ENCODE data around the gene SYTL3. TPM values are rescaled to one million over a fixed set of nuclear protein-coding genes. Genes with fewer than 3 reads are reported as not detected.
"Not testable (repeated sequence)": the region's sequence is repeated elsewhere in the genome, so short reads cannot be mapped to it uniquely, and the experiment has no call there.

Gene SYTL3
- total RNA-seq, 2 experiments from 2014 or later: 181 to 186 TPM

GRCh38 chr6:158686311-158686710, 36.5 kb downstream of the SYTL3 start:
- H3K4me1 Mint-ChIP-seq (ENCODE audit: low read depth): peaks cover 62% of the 10 kb centered on the region
- no peaks in the 10 kb centered on the region for H3K9me3 Mint-ChIP-seq
- POLR2A ChIA-PET: interaction anchor here (0.7 to 1.6 kb wide), 2 partner anchors 33 to 37 kb away, joined by 3 to 9 read pairs; partner anchors contain the start of gene SYTL3
- peaks cover 53% of the 10 kb centered on the region for H3K36me3 Mint-ChIP-seq
- intact Hi-C loops (cut with micrococcal nuclease): loop anchor here (2.0 kb wide), 1 partner anchor 34 kb away; no protein-coding TSS in a partner anchor
- CTCF ChIA-PET: interaction anchor here (0.9 kb wide), 1 partner anchor 465 kb away, joined by 5 read pairs; no protein-coding TSS in a partner anchor
- peak overlapping the region; percentile 40 for H3K27ac Mint-ChIP-seq
- DNase-seq: no peak
- H3K4me3 Mint-ChIP-seq: no peak overlapping the region
- no peaks in the 10 kb centered on the region for H3K27me3 Mint-ChIP-seq

- Mint-ChIP-seq H3K4me1 (ENCODE audit: low read depth) (peaks cover 64% of the 10 kb centered on the region), H3K27ac (peak overlapping the region; percentile 47), H3K9me3 (no peaks in the 10 kb centered on the region), H3K27me3 (no peaks in the 10 kb centered on the region), H3K4me3 (no peak overlapping the region), H3K36me3 (peaks cover 49% of the 10 kb centered on the region)
- intact Hi-C loops (cut with micrococcal nuclease): loop anchor here (2.0 kb wide), 1 partner anchor 34 kb away; no protein-coding TSS in a partner anchor
- POLR2A ChIA-PET: interaction anchor here (0.7 to 1.6 kb wide), 2 partner anchors 34 to 38 kb away, joined by 3 to 9 read pairs; partner anchors contain the start of gene SYTL3
- CTCF ChIA-PET: interaction anchor here (0.9 to 1.3 kb wide), 3 partner anchors 27 to 466 kb away, joined by 3 to 5 read pairs (median 3); no protein-coding TSS in a partner anchor
- peak; percentile 38 for DNase-seq
Observed at GRCh38 chr6:158686791-158687381, 37.0 kb downstream of the SYTL3 start.

GRCh38 chr6:158687506-158687905, 37.7 kb downstream of the SYTL3 start:
- Mint-ChIP-seq H3K27me3 (no peaks in the 10 kb centered on the region), H3K36me3 (peaks cover 47% of the 10 kb centered on the region), H3K4me1 (ENCODE audit: low read depth) (peaks cover 64% of the 10 kb centered on the region), H3K27ac (peak overlapping the region; percentile 47), H3K9me3 (no peaks in the 10 kb centered on the region), H3K4me3 (no peak overlapping the region)
- POLR2A ChIA-PET: interaction anchor here (1.6 kb wide), 1 partner anchor 39 kb away, joined by 9 read pairs; the partner anchor contains the start of gene SYTL3
- no peak for DNase-seq
- intact Hi-C loops (cut with micrococcal nuclease): loop anchor here (2.0 kb wide), 1 partner anchor 35 kb away; no protein-coding TSS in a partner anchor
- CTCF ChIA-PET: interaction anchor here (0.9 to 1.3 kb wide), 3 partner anchors 28 to 466 kb away, joined by 3 to 5 read pairs (median 3); no protein-coding TSS in a partner anchor

- intact Hi-C loops (cut with micrococcal nuclease): no loop called here
- CTCF ChIA-PET: interaction anchor here (0.7 to 1.3 kb wide), 2 partner anchors 8 to 468 kb away, joined by 3 to 5 read pairs; no protein-coding TSS in a partner anchor
- H3K4me1 Mint-ChIP-seq (ENCODE audit: low read depth): peaks cover 58% of the 10 kb centered on the region
Observed at GRCh38 chr6:158688860-158689259, 39.0 kb downstream of the SYTL3 start.

GRCh38 chr6:158694913-158695312, 45.1 kb downstream of the SYTL3 start:
- POLR2A ChIA-PET: no interaction called here
- peaks cover 30% of the 10 kb centered on the region for H3K36me3 Mint-ChIP-seq
- H3K9me3 Mint-ChIP-seq: no peaks in the 10 kb centered on the region

More at GRCh38 chr6:158688860-158689259, 39.0 kb downstream of the SYTL3 start:
- Mint-ChIP-seq H3K36me3 (peaks cover 40% of the 10 kb centered on the region), H3K27ac (no peak overlapping the region), H3K4me3 (no peak overlapping the region), H3K9me3 (no peaks in the 10 kb centered on the region), H3K27me3 (no peaks in the 10 kb centered on the region)
- POLR2A ChIA-PET: interaction anchor here (1.2 kb wide), 1 partner anchor 8 kb away, joined by 3 read pairs; no protein-coding TSS in a partner anchor
- no peak for DNase-seq

GRCh38 chr6:158697811-158698210, 48.0 kb downstream of the SYTL3 start:
- POLR2A ChIA-PET: interaction anchor here (0.8 kb wide), 1 partner anchor 9 kb away, joined by 3 read pairs; no protein-coding TSS in a partner anchor
- peaks cover 31% of the 10 kb centered on the region for H3K36me3 Mint-ChIP-seq
- H3K4me3 Mint-ChIP-seq: no peak overlapping the region
- CTCF ChIA-PET: interaction anchor here (1.1 kb wide), 1 partner anchor 37 kb away, joined by 3 read pairs; no protein-coding TSS in a partner anchor
- no peak for DNase-seq
- H3K27me3 Mint-ChIP-seq: no peaks in the 10 kb centered on the region
- peaks cover 13% of the 10 kb centered on the region for H3K4me1 Mint-ChIP-seq (ENCODE audit: low read depth)
- intact Hi-C loops (cut with micrococcal nuclease): no loop called here
- H3K27ac Mint-ChIP-seq: no peak overlapping the region
- no peaks in the 10 kb centered on the region for H3K9me3 Mint-ChIP-seq

More at GRCh38 chr6:158694913-158695312, 45.1 kb downstream of the SYTL3 start:
- CTCF ChIA-PET: no interaction called here
- H3K27ac Mint-ChIP-seq: no peak overlapping the region
- no peak for DNase-seq
- peaks cover 23% of the 10 kb centered on the region for H3K4me1 Mint-ChIP-seq (ENCODE audit: low read depth)
- no peaks in the 10 kb centered on the region for H3K27me3 Mint-ChIP-seq
- H3K4me3 Mint-ChIP-seq: no peak overlapping the region
- intact Hi-C loops (cut with micrococcal nuclease): no loop called here

GRCh38 chr6:158698931-158699330, 49.1 kb downstream of the SYTL3 start:
- peaks cover 18% of the 10 kb centered on the region for H3K4me1 Mint-ChIP-seq (ENCODE audit: low read depth)
- H3K9me3 Mint-ChIP-seq: no peaks in the 10 kb centered on the region
- peaks cover 27% of the 10 kb centered on the region for H3K36me3 Mint-ChIP-seq
- ChIA-PET CTCF (no interaction called here), POLR2A (no interaction called here)
- H3K4me3 Mint-ChIP-seq: no peak overlapping the region
- H3K27me3 Mint-ChIP-seq: no peaks in the 10 kb centered on the region
- DNase-seq: peak; percentile 48
- peak overlapping the region; percentile 49 for H3K27ac Mint-ChIP-seq
- intact Hi-C loops (cut with micrococcal nuclease): no loop called here

- intact Hi-C loops (cut with micrococcal nuclease); H3K9me3 Mint-ChIP-seq; H3K4me3 Mint-ChIP-seq; H3K27me3 Mint-ChIP-seq; DNase-seq; H3K27ac Mint-ChIP-seq: not testable (repeated sequence)
- ChIA-PET CTCF (interaction anchor here (0.5 to 4.7 kb wide), 4 partner anchors 10 to 553 kb away, joined by 3 to 27 read pairs (median 4); no protein-coding TSS in a partner anchor), POLR2A (interaction anchor here (0.6 kb wide), 3 partner anchors 53 to 429 kb away, joined by 3 read pairs; no protein-coding TSS in a partner anchor)
- Mint-ChIP-seq H3K36me3 (peaks cover 14% of the 10 kb centered on the region), H3K4me1 (ENCODE audit: low read depth) (peaks cover 24% of the 10 kb centered on the region)
Observed at GRCh38 chr6:158701268-158701667, 51.4 kb downstream of the SYTL3 start.

GRCh38 chr6:158703111-158703836, 53.4 kb downstream of the SYTL3 start:
- DNase-seq: no peak
- no peaks in the 10 kb centered on the region for H3K27me3 Mint-ChIP-seq
- intact Hi-C loops (cut with micrococcal nuclease): no loop called here
- H3K9me3 Mint-ChIP-seq: no peaks in the 10 kb centered on the region
- no peak overlapping the region for H3K4me3 Mint-ChIP-seq
- CTCF ChIA-PET: interaction anchor here (0.5 to 4.7 kb wide), 12 partner anchors 12 to 270 kb away, joined by 3 to 27 read pairs (median 3); no protein-coding TSS in a partner anchor
- POLR2A ChIA-PET: no interaction called here
- peaks cover 17% of the 10 kb centered on the region for H3K36me3 Mint-ChIP-seq
- H3K27ac Mint-ChIP-seq: no peak overlapping the region
- H3K4me1 Mint-ChIP-seq (ENCODE audit: low read depth): peaks cover 19% of the 10 kb centered on the region

GRCh38 chr6:158703837-158704822, 54.3 kb downstream of the SYTL3 start:
- peaks cover 12% of the 10 kb centered on the region for H3K4me1 Mint-ChIP-seq (ENCODE audit: low read depth)
- DNase-seq: peak; percentile 84
- H3K4me3 Mint-ChIP-seq: peak overlapping the region; percentile 57
- ChIA-PET POLR2A (no interaction called here), CTCF (interaction anchor here (0.5 to 4.7 kb wide), 13 partner anchors 12 to 269 kb away, joined by 3 to 27 read pairs (median 3); no protein-coding TSS in a partner anchor)
- H3K27ac Mint-ChIP-seq: peak overlapping the region; percentile 33
- H3K27me3 Mint-ChIP-seq: no peaks in the 10 kb centered on the region
- no peaks in the 10 kb centered on the region for H3K9me3 Mint-ChIP-seq
- intact Hi-C loops (cut with micrococcal nuclease): loop anchor here (1.0 kb wide), 1 partner anchor 268 kb away; no protein-coding TSS in a partner anchor
- H3K36me3 Mint-ChIP-seq: peaks cover 18% of the 10 kb centered on the region

All from activated CD4-positive, alpha-beta memory T cell treated with anti-CD3 and anti-CD28 coated beads for 36 hours (primary cell).